ENCODE results near the gene TMEM18. TPM values are rescaled to one million over a fixed set of nuclear protein-coding genes. Genes with fewer than 3 reads are reported as not detected.

The TMEM18 gene
- total and polyA plus RNA-seq, 8 donors = 1.4 to 31.1 (median 14.5) TPM

GRCh38 chr2:717661-718060, 40.5 kb upstream of the TMEM18 start:
- Histone ChIP-seq H3K4me3 (no peak overlapping the region), H3K27me3 (peaks cover 0 to 34% (median 6%) of the 10 kb centered on the region in 3 donors), H3K9me3 (no peaks in the 10 kb centered on the region), H3K27ac (no peak overlapping the region), H3K36me3 (no peaks in the 10 kb centered on the region), H3K4me1 (peaks cover 0 to 12% (median 0%) of the 10 kb centered on the region in 4 donors)
- DNase-seq = no peak
- 88 to 93% (median 90%) methylated on average over 5 of the region's 5 CpGs for WGBS, 5 donors
- no peak for TF ChIP-seq CTCF (IDR thresholded peaks at IDR 0.05)
- no peak for TF ChIP-seq EP300 (IDR thresholded peaks at IDR 0.05)
- TF ChIP-seq POLR2AphosphoS5 (IDR thresholded peaks at IDR 0.05) = no peak
- TF ChIP-seq POLR2A (IDR thresholded peaks at IDR 0.05) = no peak
- intact Hi-C loops (cut with DNase I; ENCODE audit: low total_unique reads) = loop anchor here (10.0 kb wide), 1 partner anchor 827 kb away; no protein-coding TSS in a partner anchor

GRCh38 chr2:715854-716560, 38.8 kb upstream of the TMEM18 start:
- TF ChIP-seq CTCF (IDR thresholded peaks at IDR 0.05) (no peak), POLR2AphosphoS5 (IDR thresholded peaks at IDR 0.05) (no peak), POLR2A (IDR thresholded peaks at IDR 0.05) (no peak), EP300 (IDR thresholded peaks at IDR 0.05) (no peak)
- intact Hi-C loops (cut with DNase I; ENCODE audit: low total_unique reads) = loop anchor here (10.0 kb wide), 1 partner anchor 829 kb away; no protein-coding TSS in a partner anchor
- DNase-seq = peak in 1 of 2 donors; percentile 45
- Histone ChIP-seq H3K27ac (no peak overlapping the region), H3K36me3 (no peaks in the 10 kb centered on the region), H3K9me3 (no peaks in the 10 kb centered on the region), H3K4me1 (peaks cover 0 to 6% (median 0%) of the 10 kb centered on the region in 4 donors), H3K27me3 (peaks cover 0 to 34% (median 6%) of the 10 kb centered on the region in 3 donors), H3K4me3 (no peak overlapping the region)
- WGBS, 5 donors = 51 to 70% (median 64%) methylated on average over 18 of the region's 18 CpGs

- DNase-seq = no peak
- no peaks in the 10 kb centered on the region for H3K36me3 ChIP-seq
- intact Hi-C loops (cut with DNase I; ENCODE audit: low total_unique reads) = loop anchor here (10.0 kb wide), 1 partner anchor 830 kb away; no protein-coding TSS in a partner anchor
- peaks cover 0 to 34% (median 6%) of the 10 kb centered on the region in 3 donors for H3K27me3 ChIP-seq
- H3K27ac ChIP-seq = no peak overlapping the region
- H3K9me3 ChIP-seq = no peaks in the 10 kb centered on the region
- no peak overlapping the region for H3K4me3 ChIP-seq
- WGBS, 5 donors = 36 to 47% (median 42%) methylated on average over 2 of the region's 2 CpGs
- peaks cover 0 to 6% (median 0%) of the 10 kb centered on the region in 4 donors for H3K4me1 ChIP-seq
- no peak for TF ChIP-seq CTCF (IDR thresholded peaks at IDR 0.05)
- TF ChIP-seq POLR2AphosphoS5 (IDR thresholded peaks at IDR 0.05) = no peak
- TF ChIP-seq EP300 (IDR thresholded peaks at IDR 0.05) = no peak
- no peak for TF ChIP-seq POLR2A (IDR thresholded peaks at IDR 0.05)
Observed at GRCh38 chr2:715038-715437, 37.8 kb upstream of the TMEM18 start.

- Histone ChIP-seq H3K4me3 (no peak overlapping the region), H3K36me3 (no peaks in the 10 kb centered on the region), H3K9me3 (no peaks in the 10 kb centered on the region), H3K27ac (no peak overlapping the region), H3K27me3 (peaks cover 0 to 34% (median 6%) of the 10 kb centered on the region in 3 donors), H3K4me1 (peaks cover 0 to 6% (median 0%) of the 10 kb centered on the region in 4 donors)
- DNase-seq = peak; percentile 69 to 83
- TF ChIP-seq CTCF (IDR thresholded peaks at IDR 0.05) = peak in 5 of 7 experiments; percentile 57 to 71 (median 62)
- TF ChIP-seq POLR2A (IDR thresholded peaks at IDR 0.05) = no peak
- intact Hi-C loops (cut with DNase I; ENCODE audit: low total_unique reads) = loop anchor here (10.0 kb wide), 1 partner anchor 831 kb away; no protein-coding TSS in a partner anchor
- WGBS, 5 donors = 48 to 63% (median 60%) methylated on average over 17 of the region's 17 CpGs
Observed at GRCh38 chr2:714005-714741, 37.0 kb upstream of the TMEM18 start.
